Left hindlimb (tissue), 1 donor: ENCODE results near the gene CPXM2.

Source experiments
- DNase-seq: peaks from one replicate; pipeline ENCODE4 v3.0.0-alpha.2; 2018

The CPXM2 gene

DNA sequence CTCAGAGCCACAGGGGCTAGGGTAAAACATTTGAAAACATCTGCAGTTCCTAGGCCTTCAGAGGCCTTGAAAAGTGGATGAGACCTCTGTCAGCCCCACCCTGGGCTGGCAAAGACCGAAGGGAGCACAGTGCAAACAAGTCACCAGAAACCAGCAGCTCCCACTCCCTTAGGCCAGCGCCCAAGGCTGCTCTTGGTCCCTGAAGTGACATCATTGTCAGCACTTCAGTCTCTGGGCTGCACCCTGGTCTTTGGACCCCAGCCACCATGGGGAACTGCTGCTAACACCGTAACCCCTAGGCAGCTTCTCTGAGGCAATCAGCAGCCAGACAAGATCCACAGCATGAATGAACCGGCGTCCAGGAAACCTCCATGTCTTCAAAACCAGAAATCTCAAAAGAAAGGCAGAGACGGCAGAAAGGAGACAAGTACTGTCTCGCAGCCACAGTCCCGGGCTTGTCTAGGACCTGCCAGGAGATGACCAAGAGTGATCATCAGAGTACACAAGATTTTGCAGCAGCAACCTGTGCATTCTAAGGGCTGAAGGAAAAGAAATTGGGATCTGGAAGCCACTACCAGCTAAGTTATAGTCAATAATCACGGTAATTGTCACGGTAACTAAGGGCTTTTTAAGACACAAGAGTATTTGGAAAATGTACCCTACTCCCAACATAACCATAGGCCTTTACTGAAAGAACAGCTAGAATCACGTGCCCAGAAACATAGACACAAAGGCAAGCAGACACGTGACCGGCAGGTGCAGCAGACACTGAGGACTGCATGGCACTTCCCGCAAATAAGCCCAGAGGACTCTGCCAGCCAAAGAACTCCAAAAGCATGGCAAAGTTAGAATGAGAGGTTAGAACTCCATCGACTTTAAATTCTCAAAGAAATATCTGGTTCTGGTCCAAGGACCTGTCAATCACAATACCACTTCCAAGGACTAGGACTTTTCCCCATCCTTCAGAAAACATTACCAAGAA lies 23.3 kb downstream of the CPXM2 start:
- DNase-seq: no peak

DNA sequence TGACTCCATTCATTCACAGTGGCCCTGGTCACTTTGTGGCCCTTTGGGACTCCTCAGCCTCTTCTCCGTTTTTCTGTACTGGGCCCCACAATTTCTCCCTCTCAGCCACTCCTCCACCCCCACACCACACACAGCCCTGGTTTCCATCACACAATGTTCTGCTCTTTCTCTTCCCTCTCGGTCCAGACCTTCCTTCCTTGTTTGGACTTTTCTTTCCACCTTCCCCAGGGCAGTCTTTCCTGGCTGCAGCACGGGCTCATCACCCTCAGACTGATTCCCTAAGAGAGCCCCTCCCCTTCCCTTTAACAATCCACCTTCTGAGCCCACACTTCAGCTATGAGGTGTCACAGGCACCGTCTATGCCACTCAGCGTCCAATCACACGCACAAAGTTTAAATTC lies 25.7 kb downstream of the CPXM2 start:
- DNase-seq: no peak

- no peak for DNase-seq
Observed at GRCh38 chr10:123865350-123865749, 26.3 kb downstream of the CPXM2 start.

- DNase-seq: no peak
Observed at GRCh38 chr10:123864923-123865322, 26.7 kb downstream of the CPXM2 start.

GRCh38 chr10:123863721-123864482 lies 27.7 kb downstream of the CPXM2 start:
- DNase-seq: no peak

GRCh38 chr10:123863183-123863575 lies 28.4 kb downstream of the CPXM2 start:
- DNase-seq: no peak

GRCh38 chr10:123862421-123863182 lies 29.0 kb downstream of the CPXM2 start:
- no peak for DNase-seq

GRCh38 chr10:123860856-123861255 lies 30.8 kb downstream of the CPXM2 start:
- no peak for DNase-seq

DNA sequence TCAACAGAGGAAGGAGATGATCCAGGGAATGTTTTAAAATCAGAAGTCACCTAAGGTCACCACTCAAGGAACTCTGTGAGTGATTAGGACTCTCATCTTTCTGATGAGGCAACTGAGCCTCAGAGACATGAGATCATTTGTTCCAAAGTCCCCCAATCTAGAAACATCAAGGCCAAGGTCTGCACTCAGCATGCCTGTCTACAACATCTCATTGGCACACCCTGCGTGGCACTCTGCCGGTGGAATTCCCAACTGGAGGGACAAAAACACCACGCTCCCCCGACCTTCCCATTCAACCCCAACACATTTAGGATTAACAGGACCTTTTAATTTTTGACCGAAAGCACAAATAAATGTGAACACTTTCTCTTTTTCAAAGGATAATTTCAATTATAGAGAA lies 31.4 kb downstream of the CPXM2 start:
- no peak for DNase-seq

DNA sequence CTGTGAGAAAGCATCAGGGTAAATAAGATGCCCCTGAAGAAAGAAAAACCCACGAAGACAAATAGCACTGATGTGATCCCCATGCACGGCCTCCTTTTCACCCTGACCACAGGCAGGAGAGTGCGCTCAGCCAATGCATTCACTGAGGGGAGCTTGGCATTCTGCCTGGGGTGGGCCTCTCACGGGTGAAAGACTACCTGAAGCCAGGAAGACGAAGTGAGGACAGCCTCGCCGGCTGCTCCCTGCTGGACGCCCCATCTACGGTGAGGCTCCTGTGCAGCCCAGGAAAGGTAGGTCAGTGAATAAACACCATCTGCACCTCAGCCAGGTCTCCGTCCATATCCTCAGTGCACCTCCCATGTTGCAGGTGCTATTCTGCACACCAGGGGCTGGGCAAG lies 32.0 kb downstream of the CPXM2 start:
- no peak for DNase-seq

DNA sequence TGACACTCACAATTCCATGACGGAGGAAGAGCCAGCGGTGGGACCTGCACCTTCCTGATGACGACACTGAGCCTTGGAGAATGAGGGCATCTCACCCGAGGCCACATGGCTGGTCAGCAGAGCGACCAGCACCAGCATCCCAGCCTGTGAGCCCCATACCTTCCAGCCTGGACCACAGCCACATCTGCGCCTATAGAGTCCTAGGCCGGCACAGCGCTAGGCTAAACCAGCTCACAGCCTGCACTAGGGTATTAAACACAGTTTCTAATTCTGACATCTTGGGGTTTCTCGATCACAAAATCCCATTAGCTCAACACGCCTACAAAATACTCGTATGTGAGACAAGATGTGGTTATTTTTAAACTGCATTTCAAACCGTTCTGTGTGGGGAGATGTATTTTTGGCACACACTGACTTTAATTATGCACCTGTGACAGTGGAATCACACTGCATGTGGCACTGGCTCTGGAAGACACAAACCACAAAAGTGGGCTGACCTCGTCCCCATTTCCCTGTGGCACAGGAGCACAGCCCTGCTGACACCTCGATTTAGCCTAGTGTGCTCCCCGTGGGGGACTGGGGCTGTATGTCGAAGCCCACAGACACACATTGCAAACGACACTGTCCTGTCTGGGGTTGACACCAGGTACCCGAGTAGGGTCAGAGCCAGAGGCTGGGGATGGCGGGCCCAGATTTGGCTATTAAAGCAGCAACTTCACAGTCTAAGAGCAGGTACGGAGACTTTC lies 32.5 kb downstream of the CPXM2 start:
- no peak for DNase-seq

DNA sequence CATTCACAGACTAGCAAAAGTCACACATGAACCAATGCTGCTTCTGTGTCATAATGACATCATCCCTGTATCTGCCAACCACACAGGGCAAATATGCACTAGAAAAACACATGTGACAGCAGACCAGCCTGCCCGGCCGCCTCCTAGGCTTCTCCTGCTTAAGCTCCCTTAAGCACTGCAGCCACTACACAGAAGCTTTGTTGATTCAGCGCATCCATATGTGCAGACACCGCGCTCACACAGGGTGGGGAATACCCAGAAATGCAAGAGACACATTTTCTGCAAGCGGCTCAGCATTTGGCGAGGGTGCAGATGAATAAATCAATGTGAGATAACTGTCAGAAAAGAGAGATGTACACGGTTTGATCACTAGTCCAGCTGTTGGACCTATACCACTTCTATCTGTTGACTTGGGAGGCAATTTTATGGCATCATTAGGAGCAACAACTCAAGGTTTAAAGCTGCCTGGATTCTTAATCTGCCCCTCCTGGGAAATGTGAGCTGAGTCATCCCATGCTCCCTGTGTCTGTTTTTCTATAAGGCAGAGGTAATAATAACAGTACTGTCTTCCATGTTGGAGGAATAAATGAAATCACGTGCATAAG lies 33.4 kb downstream of the CPXM2 start:
- DNase-seq: no peak

- no peak for DNase-seq
Observed at GRCh38 chr10:123857616-123858015, 34.0 kb downstream of the CPXM2 start.

DNA sequence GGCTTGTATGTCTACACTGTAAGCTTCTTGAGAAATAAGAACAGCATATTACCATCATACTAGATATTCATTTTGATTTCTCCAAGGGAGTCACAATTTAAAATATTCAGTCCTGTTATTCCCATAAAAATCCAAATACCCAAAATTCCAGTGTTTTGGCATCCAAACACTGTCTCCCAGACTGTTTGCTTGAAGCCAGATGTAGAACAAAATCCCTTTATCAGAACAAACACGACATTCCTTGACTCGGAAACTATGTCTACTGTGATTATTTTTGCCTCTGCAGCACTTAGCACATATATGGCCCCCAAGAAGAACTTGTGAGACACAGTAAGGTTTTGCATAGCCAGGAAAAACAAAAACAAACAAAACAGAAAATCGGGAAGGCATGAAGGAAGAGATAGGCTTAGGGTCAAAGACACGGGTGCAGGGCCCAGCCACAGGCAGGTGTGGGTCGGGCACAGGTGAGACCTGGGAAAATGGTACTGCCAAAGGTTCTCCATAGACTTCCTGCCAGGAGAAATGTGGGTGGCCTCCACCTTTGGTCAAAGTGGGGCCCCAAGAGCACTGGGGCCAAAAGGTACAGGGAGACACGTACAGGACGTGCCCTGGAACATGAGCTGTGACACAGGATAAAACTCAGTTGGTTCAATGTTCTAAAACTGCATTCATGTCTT lies 36.5 kb downstream of the CPXM2 start:
- DNase-seq: no peak

- no peak for DNase-seq
Observed at GRCh38 chr10:123854498-123854897, 37.1 kb downstream of the CPXM2 start.

- DNase-seq: no peak
Observed at GRCh38 chr10:123854003-123854402, 37.6 kb downstream of the CPXM2 start.

GRCh38 chr10:123852411-123852951 lies 39.1 kb downstream of the CPXM2 start:
- no peak for DNase-seq

- no peak for DNase-seq
Observed at GRCh38 chr10:123848564-123849457, 42.8 kb downstream of the CPXM2 start.

DNA sequence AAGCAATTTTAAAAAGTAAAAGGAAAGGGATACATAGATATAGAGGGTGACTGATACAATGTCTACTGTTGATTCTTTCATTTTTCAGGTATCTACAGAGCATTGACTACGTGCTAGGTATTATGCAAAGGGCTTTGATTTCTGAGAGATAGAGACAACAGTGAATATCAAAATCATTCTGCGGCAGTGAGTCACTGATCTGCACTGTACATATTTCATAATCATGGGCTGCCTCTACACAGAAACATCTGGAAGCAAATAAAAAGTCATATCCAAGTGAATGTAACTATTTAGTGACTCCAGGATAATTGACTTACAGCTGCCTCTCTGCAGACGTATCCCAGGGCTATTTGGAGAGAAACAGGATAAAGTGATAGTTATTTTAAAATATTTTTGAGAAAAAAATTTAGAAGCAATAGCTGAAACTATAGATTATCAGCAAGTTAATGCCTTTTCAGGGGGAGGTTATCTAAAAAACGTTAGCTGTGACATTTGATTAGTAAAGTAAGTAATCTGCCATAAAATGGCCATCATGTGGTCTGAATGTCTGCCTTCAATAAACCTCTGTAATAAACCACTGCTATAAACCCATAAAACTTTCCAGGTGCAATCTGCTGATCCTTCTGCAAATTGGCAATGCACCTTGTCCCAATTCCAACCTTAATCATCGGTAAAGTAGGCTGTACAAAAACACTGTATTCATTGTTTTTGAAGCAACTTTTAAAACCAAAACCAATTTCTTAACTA lies 43.7 kb downstream of the CPXM2 start:
- no peak for DNase-seq
